Spleen (tissue), 7 donors: ENCODE data around the gene BPHL.

Experiments used
- CTCF ChIP-seq, 11 experiments: fragments of 200-600 bp in 7 of 11; fragments of 450-650 bp in 4 of 11; sonication (generic) in 4 of 11; IDR thresholded peaks in 8 of 11; conservative IDR thresholded peaks in 3 of 11; 1 replicate in 7 of 11; 2 replicates in 4 of 11; pipeline versions ENCODE4 v1.4.0 to v1.8.0; 2016 to 2021; ENCODE audit warnings: antibody characterized with exemption in 11 of 11, inconsistent platforms in 4 of 11, mild to moderate bottlenecking in 1 of 11
- POLR2A ChIP-seq, 3 donors: fragments of 450-650 bp; IDR thresholded peaks; one replicate each; pipeline ENCODE4 v1.5.1; 2017; ENCODE audit warnings: antibody characterized with exemption in 3 of 3, mild to moderate bottlenecking in 1 of 3
- POLR2AphosphoS5 ChIP-seq, 3 donors: sonication (generic); formaldehyde crosslinking; IDR thresholded peaks; one replicate each; pipeline ENCODE4 v1.5.1; 2017; ENCODE audit warnings: antibody characterized with exemption in 3 of 3
- donor health status: DM: no; HTN: no; CAD: no; lungs with moderate emphysema.
- donor health status: DM: no; HTN: no; CAD: no.
- donor health status: DM: no; HTN: no; CAD: no.

GRCh38 chr6:3165631-3166534 is 47.4 kb downstream of the BPHL start:
- TF ChIP-seq POLR2AphosphoS5 (IDR thresholded peaks at IDR 0.05) (no peak), CTCF (IDR thresholded peaks at IDR 0.05 in 8 of 11, conservative IDR thresholded peaks at IDR 0.05 in 3 of 11) (no peak), POLR2A (IDR thresholded peaks at IDR 0.05) (no peak)
